Subcutaneous adipose tissue (tissue), 4 donors: ENCODE measurements around the gene CACNB3. TPM values are rescaled to one million over a fixed set of nuclear protein-coding genes. Genes with fewer than 3 reads are reported as not detected.

Experiments used
- CTCF ChIP-seq: fragments of 450-650 bp; IDR thresholded peaks from one replicate; pipeline ENCODE4 v1.5.1; 2016; ENCODE audit warnings: low read depth, mild to moderate bottlenecking, control low read depth, antibody characterized with exemption, moderate library complexity
- total RNA-seq, 4 donors: library from RNA; depleted of rRNA; stranded (reverse); fragments of >200 nt; gene quantifications; one replicate each; pipeline ENCODE4 v1.1.0, GENCODE V29; 2016

The CACNB3 gene
- total RNA-seq, 4 donors from 2014 or later = 2.4 to 12.4 (median 6.4) TPM

- TF ChIP-seq CTCF = no peak
Measured at GRCh38 chr12:48775991-48776649, 42.2 kb upstream of the CACNB3 start.

GRCh38 chr12:48776956-48777355, 41.3 kb upstream of the CACNB3 start:
- TF ChIP-seq CTCF = no peak

- no peak for TF ChIP-seq CTCF
Measured at GRCh38 chr12:48777501-48778400, 40.5 kb upstream of the CACNB3 start.

GRCh38 chr12:48779869-48780268, 38.4 kb upstream of the CACNB3 start:
- no peak for TF ChIP-seq CTCF

GRCh38 chr12:48780381-48781025, 37.8 kb upstream of the CACNB3 start:
- TF ChIP-seq CTCF = no peak

- TF ChIP-seq CTCF = no peak
Measured at GRCh38 chr12:48781750-48782456, 36.4 kb upstream of the CACNB3 start.
